ENCODE data around the gene METRNL.

- TF ChIP-seq EZH2 (IDR thresholded peaks at IDR 0.05; ENCODE audit: low read depth): no peak
- TF ChIP-seq CTCF (conservative IDR thresholded peaks at IDR 0.05): no peak
These were observed 17.2 kb upstream of the METRNL start for GRCh38 chr17:83062011-83062817.

All from PC-9 (cell line).